ENCODE measurements around the gene NUP98.
"Not testable (repeated sequence)": the region's sequence is repeated elsewhere in the genome, so short reads cannot be mapped to it uniquely, and the experiment has no call there.

The NUP98 gene

GRCh38 chr11:3815845-3816244 lies 18.5 kb upstream of the NUP98 start:
- no peak overlapping the region for H3K4me3 Mint-ChIP-seq
- no peaks in the 10 kb centered on the region for H3K4me1 Mint-ChIP-seq
- no peaks in the 10 kb centered on the region for H3K9me3 Mint-ChIP-seq
- no peak for ATAC-seq
- H3K27me3 Mint-ChIP-seq = no peaks in the 10 kb centered on the region
- H3K27ac Mint-ChIP-seq = no peak overlapping the region
- peaks cover 12% of the 10 kb centered on the region for H3K36me3 Mint-ChIP-seq

GRCh38 chr11:3814832-3815231 lies 17.5 kb upstream of the NUP98 start:
- not testable (repeated sequence) for H3K4me3 Mint-ChIP-seq, H3K27me3 Mint-ChIP-seq, H3K4me1 Mint-ChIP-seq, H3K9me3 Mint-ChIP-seq, ATAC-seq
- peak overlapping the region; percentile 33 for H3K27ac Mint-ChIP-seq
- peaks cover 12% of the 10 kb centered on the region for H3K36me3 Mint-ChIP-seq

- no peak for ATAC-seq
- Mint-ChIP-seq H3K9me3 (no peaks in the 10 kb centered on the region), H3K27ac (no peak overlapping the region), H3K4me1 (peaks cover 21% of the 10 kb centered on the region), H3K36me3 (peaks cover 6% of the 10 kb centered on the region), H3K4me3 (no peak overlapping the region), H3K27me3 (no peaks in the 10 kb centered on the region)
These were observed 13.6 kb upstream of the NUP98 start for GRCh38 chr11:3810951-3811350.

- Mint-ChIP-seq H3K27ac (peak overlapping the region; percentile 9), H3K9me3 (no peaks in the 10 kb centered on the region), H3K4me3 (no peak overlapping the region), H3K27me3 (no peaks in the 10 kb centered on the region), H3K36me3 (peaks cover 6% of the 10 kb centered on the region), H3K4me1 (peaks cover 21% of the 10 kb centered on the region)
- ATAC-seq = no peak
These were observed 13.1 kb upstream of the NUP98 start for GRCh38 chr11:3810446-3810845.

- no peak overlapping the region for H3K27ac Mint-ChIP-seq
- peaks cover 2% of the 10 kb centered on the region for H3K36me3 Mint-ChIP-seq
- H3K27me3 Mint-ChIP-seq = no peaks in the 10 kb centered on the region
- peaks cover 21% of the 10 kb centered on the region for H3K4me1 Mint-ChIP-seq
- H3K4me3 Mint-ChIP-seq = no peak overlapping the region
- no peak for ATAC-seq
- H3K9me3 Mint-ChIP-seq = no peaks in the 10 kb centered on the region
These were observed 12.2 kb upstream of the NUP98 start for GRCh38 chr11:3809624-3809928.

GRCh38 chr11:3808861-3809623 lies 11.7 kb upstream of the NUP98 start:
- ATAC-seq = peak; percentile 88
- Mint-ChIP-seq H3K4me1 (peaks cover 21% of the 10 kb centered on the region), H3K27ac (peak overlapping the region; percentile 82), H3K9me3 (no peaks in the 10 kb centered on the region), H3K36me3 (no peaks in the 10 kb centered on the region), H3K27me3 (no peaks in the 10 kb centered on the region), H3K4me3 (peak overlapping the region; percentile 97)

- H3K4me3 Mint-ChIP-seq = peak within 1 kb of the TSS; percentile 97
- no peaks in the 10 kb centered on the region for H3K9me3 Mint-ChIP-seq
- peak within 1 kb of the TSS; percentile 82 for H3K27ac Mint-ChIP-seq
- no peaks in the 10 kb centered on the region for H3K36me3 Mint-ChIP-seq
- no peaks in the 10 kb centered on the region for H3K27me3 Mint-ChIP-seq
- peak; percentile 85 for ATAC-seq
- H3K4me1 Mint-ChIP-seq = peaks cover 21% of the 10 kb centered on the region
These were observed 10.8 kb upstream of the NUP98 start, which contains the start of gene PGAP2 for GRCh38 chr11:3807909-3808860. Gene PGAP2 (plus strand): TSS chr11:3808560. CDS start chr11:3811260, 2,700 bp downstream.

- Mint-ChIP-seq H3K27me3 (no peaks in the 10 kb centered on the region), H3K4me3 (no peak overlapping the region), H3K27ac (peak overlapping the region; percentile 27), H3K36me3 (no peaks in the 10 kb centered on the region), H3K9me3 (no peaks in the 10 kb centered on the region), H3K4me1 (peaks cover 13% of the 10 kb centered on the region)
- no peak for ATAC-seq
These were observed 6.6 kb upstream of the NUP98 start for GRCh38 chr11:3803726-3804495.

- H3K4me3 Mint-ChIP-seq = no peak overlapping the region
- no peak overlapping the region for H3K27ac Mint-ChIP-seq
- peaks cover 5% of the 10 kb centered on the region for H3K4me1 Mint-ChIP-seq
- no peak for ATAC-seq
- H3K36me3 Mint-ChIP-seq = no peaks in the 10 kb centered on the region
- no peaks in the 10 kb centered on the region for H3K9me3 Mint-ChIP-seq
- no peaks in the 10 kb centered on the region for H3K27me3 Mint-ChIP-seq
These were observed 4.8 kb upstream of the NUP98 start for GRCh38 chr11:3802011-3802790.

- Mint-ChIP-seq H3K9me3 (no peaks in the 10 kb centered on the region), H3K4me1 (peaks cover 25% of the 10 kb centered on the region), H3K4me3 (no peak overlapping the region), H3K36me3 (no peaks in the 10 kb centered on the region), H3K27me3 (no peaks in the 10 kb centered on the region), H3K27ac (no peak overlapping the region)
- ATAC-seq = no peak
These were observed 2.5 kb upstream of the NUP98 start for GRCh38 chr11:3799873-3800272.

GRCh38 chr11:3799143-3799542 lies 1.8 kb upstream of the NUP98 start:
- Mint-ChIP-seq H3K4me1 (peaks cover 32% of the 10 kb centered on the region), H3K36me3 (peaks cover 5% of the 10 kb centered on the region), H3K27me3 (no peaks in the 10 kb centered on the region), H3K4me3 (peak overlapping the region; percentile 88), H3K27ac (peak overlapping the region; percentile 89), H3K9me3 (no peaks in the 10 kb centered on the region)
- no peak for ATAC-seq

- H3K27me3 Mint-ChIP-seq = no peaks in the 10 kb centered on the region
- H3K4me3 Mint-ChIP-seq = peak overlapping the region; percentile 88
- peak; percentile 57 for ATAC-seq
- H3K27ac Mint-ChIP-seq = peak overlapping the region; percentile 89
- peaks cover 16% of the 10 kb centered on the region for H3K36me3 Mint-ChIP-seq
- no peaks in the 10 kb centered on the region for H3K9me3 Mint-ChIP-seq
- H3K4me1 Mint-ChIP-seq = peaks cover 32% of the 10 kb centered on the region
These were observed 489 bp downstream of the NUP98 start for GRCh38 chr11:3796801-3797328.

GRCh38 chr11:3796346-3796745 lies 1.0 kb downstream of the NUP98 start:
- peaks cover 32% of the 10 kb centered on the region for H3K4me1 Mint-ChIP-seq
- H3K9me3 Mint-ChIP-seq = no peaks in the 10 kb centered on the region
- H3K4me3 Mint-ChIP-seq = peak overlapping the region; percentile 88
- H3K27ac Mint-ChIP-seq = peak overlapping the region; percentile 89
- ATAC-seq = no peak
- peaks cover 16% of the 10 kb centered on the region for H3K36me3 Mint-ChIP-seq
- no peaks in the 10 kb centered on the region for H3K27me3 Mint-ChIP-seq

GRCh38 chr11:3796002-3796311 lies 1.4 kb downstream of the NUP98 start:
- Mint-ChIP-seq H3K4me1 (peaks cover 32% of the 10 kb centered on the region), H3K36me3 (peaks cover 16% of the 10 kb centered on the region), H3K9me3 (no peaks in the 10 kb centered on the region), H3K4me3 (peak overlapping the region; percentile 88), H3K27me3 (no peaks in the 10 kb centered on the region), H3K27ac (peak overlapping the region; percentile 89)
- ATAC-seq = no peak
